ENCODE measurements around the gene IL36A. TPM values are rescaled to one million over a fixed set of nuclear protein-coding genes. Genes with fewer than 3 reads are reported as not detected.

The IL36A gene
- total and polyA plus RNA-seq, 4 donors = not detected

- Histone ChIP-seq H3K4me1 (ENCODE audit: control insufficient read depth in 1 of 2, insufficient read depth in 2 of 2, low read length in 2 of 2) (no peaks in the 10 kb centered on the region), H3K9me3 (ENCODE audit: control insufficient read depth, low read length) (peaks cover 4% of the 10 kb centered on the region), H3K27me3 (ENCODE audit: control insufficient read depth in 1 of 2, insufficient read depth in 2 of 2, low read length in 1 of 2) (peaks cover 0 to 3% of the 10 kb centered on the region in 2 donors), H3K27ac (ENCODE audit: low read depth in 1 of 2, low read length in 2 of 2) (no peak overlapping the region), H3K4me3 (ENCODE audit: low read length in 2 of 2) (no peak overlapping the region), H3K36me3 (ENCODE audit: control insufficient read depth in 1 of 2, insufficient read depth in 2 of 2, low read length in 1 of 2) (no peaks in the 10 kb centered on the region)
- WGBS, 2 donors = 18 to 50% methylated on average over 2 of the region's 2 CpGs
- DNase-seq = no peak
- no peak for ATAC-seq (ENCODE audit: low FRiP score)
- intact Hi-C loops (cut with DNase I) = no loop called here
Observed at GRCh38 chr2:112973156-112973555, 32.1 kb upstream of the IL36A start.

GRCh38 chr2:112977559-112978056, 27.7 kb upstream of the IL36A start, which contains the start of gene IL36G:
TSS of gene IL36G (plus strand) at chr2:112978006. CDS start at chr2:112978639, 633 bp downstream.
- WGBS, 2 donors = 67 to 70% methylated on average over 7 of the region's 7 CpGs
- Histone ChIP-seq H3K36me3 (ENCODE audit: control insufficient read depth in 1 of 2, insufficient read depth in 2 of 2, low read length in 1 of 2) (no peaks in the 10 kb centered on the region), H3K4me3 (ENCODE audit: low read length in 2 of 2) (no peak within 1 kb of the TSS), H3K27ac (ENCODE audit: low read depth in 1 of 2, low read length in 2 of 2) (no peak within 1 kb of the TSS), H3K4me1 (ENCODE audit: control insufficient read depth in 1 of 2, insufficient read depth in 2 of 2, low read length in 2 of 2) (no peaks in the 10 kb centered on the region), H3K9me3 (ENCODE audit: control insufficient read depth, low read length) (peaks cover 1% of the 10 kb centered on the region), H3K27me3 (ENCODE audit: control insufficient read depth in 1 of 2, insufficient read depth in 2 of 2, low read length in 1 of 2) (no peaks in the 10 kb centered on the region)
- no peak for ATAC-seq (ENCODE audit: low FRiP score)
- intact Hi-C loops (cut with DNase I) = no loop called here
- DNase-seq = no peak

GRCh38 chr2:112979731-112980130, 25.5 kb upstream of the IL36A start:
- DNase-seq (no peak), ATAC-seq (ENCODE audit: low FRiP score) (no peak)
- WGBS, 2 donors = 93 to 95% methylated on average over 1 of the region's 1 CpG
- intact Hi-C loops (cut with DNase I) = no loop called here
- Histone ChIP-seq H3K4me3 (ENCODE audit: low read length in 2 of 2) (no peak overlapping the region), H3K36me3 (ENCODE audit: control insufficient read depth in 1 of 2, insufficient read depth in 2 of 2, low read length in 1 of 2) (no peaks in the 10 kb centered on the region), H3K4me1 (ENCODE audit: control insufficient read depth in 1 of 2, insufficient read depth in 2 of 2, low read length in 2 of 2) (no peaks in the 10 kb centered on the region), H3K27ac (ENCODE audit: low read depth in 1 of 2, low read length in 2 of 2) (no peak overlapping the region), H3K9me3 (ENCODE audit: control insufficient read depth, low read length) (peaks cover 1% of the 10 kb centered on the region), H3K27me3 (ENCODE audit: control insufficient read depth in 1 of 2, insufficient read depth in 2 of 2, low read length in 1 of 2) (no peaks in the 10 kb centered on the region)

GRCh38 chr2:112980537-112980936, 24.7 kb upstream of the IL36A start:
- no peak overlapping the region for H3K4me3 ChIP-seq (ENCODE audit: low read length in 2 of 2)
- no peak for ATAC-seq (ENCODE audit: low FRiP score)
- no peaks in the 10 kb centered on the region for H3K4me1 ChIP-seq (ENCODE audit: control insufficient read depth in 1 of 2, insufficient read depth in 2 of 2, low read length in 2 of 2)
- no peaks in the 10 kb centered on the region for H3K27me3 ChIP-seq (ENCODE audit: control insufficient read depth in 1 of 2, insufficient read depth in 2 of 2, low read length in 1 of 2)
- DNase-seq = no peak
- H3K36me3 ChIP-seq (ENCODE audit: control insufficient read depth in 1 of 2, insufficient read depth in 2 of 2, low read length in 1 of 2) = no peaks in the 10 kb centered on the region
- no peak overlapping the region for H3K27ac ChIP-seq (ENCODE audit: low read depth in 1 of 2, low read length in 2 of 2)
- intact Hi-C loops (cut with DNase I) = no loop called here
- peaks cover 1% of the 10 kb centered on the region for H3K9me3 ChIP-seq (ENCODE audit: control insufficient read depth, low read length)
- WGBS, 2 donors = 57 to 65% methylated on average over 1 of the region's 1 CpG

GRCh38 chr2:112985090-112985489, 20.2 kb upstream of the IL36A start:
- intact Hi-C loops (cut with DNase I) = no loop called here
- no peaks in the 10 kb centered on the region for H3K9me3 ChIP-seq (ENCODE audit: control insufficient read depth, low read length)

GRCh38 chr2:112989611-112990010, 15.6 kb upstream of the IL36A start:
- intact Hi-C loops (cut with DNase I) = no loop called here
- ATAC-seq (ENCODE audit: low FRiP score) (no peak), DNase-seq (no peak)
- H3K27me3 ChIP-seq (ENCODE audit: control insufficient read depth in 1 of 2, insufficient read depth in 2 of 2, low read length in 1 of 2) = no peaks in the 10 kb centered on the region
- peaks cover 3% of the 10 kb centered on the region for H3K9me3 ChIP-seq (ENCODE audit: control insufficient read depth, low read length)
- no peak overlapping the region for H3K27ac ChIP-seq (ENCODE audit: low read depth in 1 of 2, low read length in 2 of 2)
- H3K36me3 ChIP-seq (ENCODE audit: control insufficient read depth in 1 of 2, insufficient read depth in 2 of 2, low read length in 1 of 2) = no peaks in the 10 kb centered on the region
- H3K4me1 ChIP-seq (ENCODE audit: control insufficient read depth in 1 of 2, insufficient read depth in 2 of 2, low read length in 2 of 2) = no peaks in the 10 kb centered on the region
- no peak overlapping the region for H3K4me3 ChIP-seq (ENCODE audit: low read length in 2 of 2)
- 70 to 71% methylated on average over 3 of the region's 3 CpGs for WGBS, 2 donors

More at GRCh38 chr2:112985090-112985489, 20.2 kb upstream of the IL36A start:
- Histone ChIP-seq H3K27me3 (ENCODE audit: control insufficient read depth in 1 of 2, insufficient read depth in 2 of 2, low read length in 1 of 2) (no peaks in the 10 kb centered on the region), H3K36me3 (ENCODE audit: control insufficient read depth in 1 of 2, insufficient read depth in 2 of 2, low read length in 1 of 2) (no peaks in the 10 kb centered on the region), H3K4me3 (ENCODE audit: low read length in 2 of 2) (no peak overlapping the region), H3K27ac (ENCODE audit: low read depth in 1 of 2, low read length in 2 of 2) (no peak overlapping the region), H3K4me1 (ENCODE audit: control insufficient read depth in 1 of 2, insufficient read depth in 2 of 2, low read length in 2 of 2) (no peaks in the 10 kb centered on the region)
- no peak for DNase-seq
- 83 to 95% methylated on average over 5 of the region's 5 CpGs for WGBS, 2 donors
- no peak for ATAC-seq (ENCODE audit: low FRiP score)

GRCh38 chr2:112993831-112994230, 11.4 kb upstream of the IL36A start:
- H3K9me3 ChIP-seq (ENCODE audit: control insufficient read depth, low read length) = peaks cover 3% of the 10 kb centered on the region
- H3K4me3 ChIP-seq (ENCODE audit: low read length in 2 of 2) = no peak overlapping the region
- no peaks in the 10 kb centered on the region for H3K36me3 ChIP-seq (ENCODE audit: control insufficient read depth in 1 of 2, insufficient read depth in 2 of 2, low read length in 1 of 2)
- H3K4me1 ChIP-seq (ENCODE audit: control insufficient read depth in 1 of 2, insufficient read depth in 2 of 2, low read length in 2 of 2) = no peaks in the 10 kb centered on the region
- H3K27ac ChIP-seq (ENCODE audit: low read depth in 1 of 2, low read length in 2 of 2) = no peak overlapping the region
- no peaks in the 10 kb centered on the region for H3K27me3 ChIP-seq (ENCODE audit: control insufficient read depth in 1 of 2, insufficient read depth in 2 of 2, low read length in 1 of 2)
- intact Hi-C loops (cut with DNase I) = no loop called here
- no peak for ATAC-seq (ENCODE audit: low FRiP score)
- no peak for DNase-seq

GRCh38 chr2:112994648-112995047, 10.6 kb upstream of the IL36A start:
- DNase-seq = no peak
- 83 to 88% methylated on average over 2 of the region's 2 CpGs for WGBS, 2 donors
- H3K4me3 ChIP-seq (ENCODE audit: low read length in 2 of 2) = no peak overlapping the region
- no peaks in the 10 kb centered on the region for H3K36me3 ChIP-seq (ENCODE audit: control insufficient read depth in 1 of 2, insufficient read depth in 2 of 2, low read length in 1 of 2)
- no peaks in the 10 kb centered on the region for H3K4me1 ChIP-seq (ENCODE audit: control insufficient read depth in 1 of 2, insufficient read depth in 2 of 2, low read length in 2 of 2)
- H3K27me3 ChIP-seq (ENCODE audit: control insufficient read depth in 1 of 2, insufficient read depth in 2 of 2, low read length in 1 of 2) = no peaks in the 10 kb centered on the region
- intact Hi-C loops (cut with DNase I) = no loop called here
- ATAC-seq (ENCODE audit: low FRiP score) = no peak
- H3K9me3 ChIP-seq (ENCODE audit: control insufficient read depth, low read length) = peaks cover 3% of the 10 kb centered on the region
- no peak overlapping the region for H3K27ac ChIP-seq (ENCODE audit: low read depth in 1 of 2, low read length in 2 of 2)

- WGBS, 2 donors = 88% methylated on average over 14 of the region's 14 CpGs
Observed at GRCh38 chr2:112995346-112995920, 9.8 kb upstream of the IL36A start.

More at GRCh38 chr2:112995346-112995920, 9.8 kb upstream of the IL36A start:
- intact Hi-C loops (cut with DNase I) = no loop called here
- DNase-seq (no peak), ATAC-seq (ENCODE audit: low FRiP score) (no peak)
- H3K36me3 ChIP-seq (ENCODE audit: control insufficient read depth in 1 of 2, insufficient read depth in 2 of 2, low read length in 1 of 2) = no peaks in the 10 kb centered on the region
- peaks cover 3% of the 10 kb centered on the region for H3K9me3 ChIP-seq (ENCODE audit: control insufficient read depth, low read length)
- H3K4me3 ChIP-seq (ENCODE audit: low read length in 2 of 2) = no peak overlapping the region
- H3K27me3 ChIP-seq (ENCODE audit: control insufficient read depth in 1 of 2, insufficient read depth in 2 of 2, low read length in 1 of 2) = no peaks in the 10 kb centered on the region
- H3K4me1 ChIP-seq (ENCODE audit: control insufficient read depth in 1 of 2, insufficient read depth in 2 of 2, low read length in 2 of 2) = no peaks in the 10 kb centered on the region
- H3K27ac ChIP-seq (ENCODE audit: low read depth in 1 of 2, low read length in 2 of 2) = no peak overlapping the region
